Ovary (tissue), 3 donors: ENCODE measurements around the gene LDLRAD4.

ENCODE experiments used
- CTCF ChIP-seq, 3 donors: fragments of 450-650 bp in 2 of 3; fragments of 200-600 bp in 1 of 3; IDR thresholded peaks; one replicate each; pipeline versions ENCODE4 v1.5.1 to v1.8.0; 2016 to 2022; ENCODE audit warnings: antibody characterized with exemption in 3 of 3, mild to moderate bottlenecking in 1 of 3
- EP300 ChIP-seq: sonication (generic); formaldehyde crosslinking; IDR thresholded peaks from one replicate; pipeline ENCODE4 v1.6.1; 2017; ENCODE audit warnings: antibody characterized with exemption
- POLR2A ChIP-seq: fragments of 450-650 bp; IDR thresholded peaks from one replicate; pipeline ENCODE4 v1.6.1; 2017; ENCODE audit warnings: antibody characterized with exemption, mild to moderate bottlenecking, moderate library complexity
- donor health status: DM: no; HTN: no; CAD: no.

GRCh38 chr18:13267431-13267873 lies 48.9 kb downstream of the LDLRAD4 start:
- TF ChIP-seq POLR2A: no peak
- no peak for TF ChIP-seq CTCF (IDR thresholded peaks at IDR 0.05)
- no peak for TF ChIP-seq EP300
